Tibial nerve (tissue), 4 donors: Measurements from ENCODE around the gene CTNNA2. TPM values are rescaled to one million over a fixed set of nuclear protein-coding genes. Genes with fewer than 3 reads are reported as not detected.

Experiments
- DNase-seq, 2 donors: peaks; one replicate each; pipeline ENCODE4 v3.0.0-alpha.2; 2019; ENCODE audit warnings: low spot score in 2 of 2
- H3K27ac ChIP-seq, 4 donors: fragments of 200-600 bp; sonication (generic) in 3 of 4; one replicate each; pipeline ENCODE4 v1.5.1; 2017 to 2019; ENCODE audit warnings: mild to moderate bottlenecking in 1 of 4
- H3K27me3 ChIP-seq, 2 donors: fragments of 200-600 bp; sonication (generic) in 1 of 2; one replicate each; pipeline versions ENCODE4 v1.5.1 to v1.6.0; 2017 to 2019
- H3K36me3 ChIP-seq, 3 donors: fragments of 200-600 bp; sonication (generic); one replicate each; pipeline ENCODE4 v1.5.1; 2018 to 2019
- H3K4me1 ChIP-seq, 4 donors: fragments of 200-600 bp; sonication (generic) in 3 of 4; one replicate each; pipeline ENCODE4 v1.5.1; 2017 to 2019
- H3K4me3 ChIP-seq, 4 donors: fragments of 200-600 bp; sonication (generic) in 3 of 4; one replicate each; pipeline ENCODE4 v1.5.1; 2017 to 2019; ENCODE audit warnings: mild to moderate bottlenecking in 1 of 4, moderate library complexity in 1 of 4
- H3K9me3 ChIP-seq, 4 donors: fragments of 200-600 bp; sonication (generic) in 3 of 4; one replicate each; pipeline ENCODE4 v1.5.1; 2017 to 2019
- CTCF ChIP-seq, 5 experiments: fragments of 200-600 bp in 3 of 5; fragments of 450-650 bp in 2 of 5; sonication (generic) in 3 of 5; IDR thresholded peaks; one replicate each; pipeline ENCODE4 v1.5.1; 2016 to 2019; ENCODE audit warnings: antibody characterized with exemption in 5 of 5, mild to moderate bottlenecking in 3 of 5, moderate library complexity in 2 of 5
- EP300 ChIP-seq, 2 donors: sonication (generic); formaldehyde crosslinking; IDR thresholded peaks; one replicate each; pipeline ENCODE4 v1.6.1; 2017; ENCODE audit warnings: antibody characterized with exemption in 2 of 2, mild to moderate bottlenecking in 1 of 2
- POLR2A ChIP-seq, 2 donors: fragments of 450-650 bp; IDR thresholded peaks; one replicate each; pipeline ENCODE4 v1.6.1; 2017; ENCODE audit warnings: antibody characterized with exemption in 2 of 2, mild to moderate bottlenecking in 2 of 2, moderate library complexity in 2 of 2
- WGBS, 2 donors: methylation state at CpG; one replicate each; pipeline ENCODE4 v1.1.5; 2018; 5-methylcytosine and 5-hydroxymethylcytosine counted together
- total RNA-seq, 4 donors: library from RNA; depleted of rRNA; stranded (reverse); fragments of >200 nt; gene quantifications; one replicate each; pipeline ENCODE4 v1.1.0, GENCODE V29; 2016

The CTNNA2 gene
- total RNA-seq, 4 donors from 2014 or later: 0.39 to 3.3 (median 0.75) TPM

- no peak overlapping the region for H3K27ac ChIP-seq
- 45 to 48% methylated on average over 3 of the region's 3 CpGs for WGBS, 2 donors
- no peak overlapping the region for H3K4me3 ChIP-seq
- H3K9me3 ChIP-seq: no peaks in the 10 kb centered on the region
- TF ChIP-seq EP300 (IDR thresholded peaks at IDR 0.05): no peak
- no peak for TF ChIP-seq CTCF (IDR thresholded peaks at IDR 0.05)
- no peak for TF ChIP-seq POLR2A (IDR thresholded peaks at IDR 0.05)
- H3K27me3 ChIP-seq: no peaks in the 10 kb centered on the region
- H3K4me1 ChIP-seq: no peaks in the 10 kb centered on the region
- no peak for DNase-seq
- H3K36me3 ChIP-seq: no peaks in the 10 kb centered on the region
Observed at GRCh38 chr2:79993144-79993543, 480.3 kb downstream of the CTNNA2 start.

- no peak for DNase-seq
- 80 to 82% methylated on average over 5 of the region's 5 CpGs for WGBS, 2 donors
- no peak overlapping the region for H3K4me3 ChIP-seq
- TF ChIP-seq POLR2A (IDR thresholded peaks at IDR 0.05): no peak
- TF ChIP-seq CTCF (IDR thresholded peaks at IDR 0.05): no peak
- no peak for TF ChIP-seq EP300 (IDR thresholded peaks at IDR 0.05)
- no peak overlapping the region for H3K27ac ChIP-seq
- no peaks in the 10 kb centered on the region for H3K4me1 ChIP-seq
- H3K9me3 ChIP-seq: no peaks in the 10 kb centered on the region
- H3K36me3 ChIP-seq: no peaks in the 10 kb centered on the region
- H3K27me3 ChIP-seq: no peaks in the 10 kb centered on the region
Observed at GRCh38 chr2:79994161-79994560, 481.3 kb downstream of the CTNNA2 start.

GRCh38 chr2:79994965-79995364 is 482.1 kb downstream of the CTNNA2 start:
- no peaks in the 10 kb centered on the region for H3K27me3 ChIP-seq
- H3K4me1 ChIP-seq: no peaks in the 10 kb centered on the region
- no peaks in the 10 kb centered on the region for H3K9me3 ChIP-seq
- DNase-seq: no peak
- H3K4me3 ChIP-seq: no peak overlapping the region
- H3K36me3 ChIP-seq: no peaks in the 10 kb centered on the region
- no peak overlapping the region for H3K27ac ChIP-seq
- TF ChIP-seq POLR2A (IDR thresholded peaks at IDR 0.05) (no peak), CTCF (IDR thresholded peaks at IDR 0.05) (no peak), EP300 (IDR thresholded peaks at IDR 0.05) (no peak)

- H3K27ac ChIP-seq: no peak overlapping the region
- no peaks in the 10 kb centered on the region for H3K4me1 ChIP-seq
- no peak for TF ChIP-seq CTCF (IDR thresholded peaks at IDR 0.05)
- no peak for TF ChIP-seq POLR2A (IDR thresholded peaks at IDR 0.05)
- no peak for TF ChIP-seq EP300 (IDR thresholded peaks at IDR 0.05)
- no peaks in the 10 kb centered on the region for H3K36me3 ChIP-seq
- DNase-seq: no peak
- 90 to 93% methylated on average over 5 of the region's 5 CpGs for WGBS, 2 donors
- no peak overlapping the region for H3K4me3 ChIP-seq
- H3K27me3 ChIP-seq: no peaks in the 10 kb centered on the region
- no peaks in the 10 kb centered on the region for H3K9me3 ChIP-seq
Observed at GRCh38 chr2:79996709-79997108, 483.9 kb downstream of the CTNNA2 start.

- Histone ChIP-seq H3K4me3 (no peak overlapping the region), H3K27me3 (no peaks in the 10 kb centered on the region), H3K36me3 (no peaks in the 10 kb centered on the region), H3K4me1 (no peaks in the 10 kb centered on the region), H3K9me3 (no peaks in the 10 kb centered on the region), H3K27ac (no peak overlapping the region)
- WGBS, 2 donors: 51 to 54% methylated on average over 5 of the region's 5 CpGs
- TF ChIP-seq POLR2A (IDR thresholded peaks at IDR 0.05) (no peak), EP300 (IDR thresholded peaks at IDR 0.05) (no peak), CTCF (IDR thresholded peaks at IDR 0.05) (no peak)
- no peak for DNase-seq
Observed at GRCh38 chr2:80001701-80002101, 488.9 kb downstream of the CTNNA2 start.
